GM12874 (cell line): Measurements from ENCODE around the gene PARD3B.

Experiments used
- CTCF ChIP-seq: IDR thresholded peaks from 2 replicates; pipeline ENCODE4 v1.5.1; 2011; ENCODE audit warnings: low read depth, mild to moderate bottlenecking, control low read depth, low read length, moderate library complexity; ENCODE audit not compliant: insufficient read depth

The PARD3B gene

GRCh38 chr2:204628926-204629712, 83.8 kb downstream of the PARD3B start:
- TF ChIP-seq CTCF = no peak

- TF ChIP-seq CTCF = no peak
Measured at GRCh38 chr2:204632410-204632809, 87.1 kb downstream of the PARD3B start.

GRCh38 chr2:204634564-204634963, 89.3 kb downstream of the PARD3B start:
- no peak for TF ChIP-seq CTCF

GRCh38 chr2:204635478-204635877, 90.2 kb downstream of the PARD3B start:
- TF ChIP-seq CTCF = no peak

- TF ChIP-seq CTCF = no peak
Measured at GRCh38 chr2:204638471-204639194, 93.4 kb downstream of the PARD3B start.

GRCh38 chr2:204643326-204643725, 98.1 kb downstream of the PARD3B start:
- TF ChIP-seq CTCF = no peak

GRCh38 chr2:204645018-204645773, 99.9 kb downstream of the PARD3B start:
- no peak for TF ChIP-seq CTCF
